Stomach (tissue), 9 donors: Measurements from ENCODE around the gene LRRC7. TPM values are rescaled to one million over a fixed set of nuclear protein-coding genes. Genes with fewer than 3 reads are reported as not detected.
A peak's percentile ranks its signal among the peaks of the same experiment; 100 is the strongest.

ENCODE experiments used
- DNase-seq, 2 donors: peaks; one replicate each; pipeline versions ENCODE4 v3.0.0 to v3.0.0-alpha.2; 2013 to 2019
- H3K27ac ChIP-seq, 5 donors: fragments of 200-600 bp in 4 of 5; sonication (generic) in 4 of 5; one replicate each; pipeline ENCODE4 v1.5.1; 2013 to 2019; ENCODE audit warnings: mild to moderate bottlenecking in 1 of 5, moderate library complexity in 1 of 5
- H3K27me3 ChIP-seq, 3 donors: fragments of 200-600 bp; sonication (generic); one replicate each; pipeline ENCODE4 v1.5.1; 2017 to 2019; ENCODE audit warnings: mixed run types in 1 of 3
- H3K36me3 ChIP-seq, 4 donors: fragments of 200-600 bp; sonication (generic); 1 replicate in 3 of 4; 2 replicates in 1 of 4; pipeline ENCODE4 v1.5.1; 2016 to 2019
- H3K4me1 ChIP-seq, 4 donors: fragments of 200-600 bp; sonication (generic); one replicate each; pipeline ENCODE4 v1.5.1; 2016 to 2019
- H3K4me3 ChIP-seq, 4 donors: fragments of 200-600 bp; sonication (generic) in 3 of 4; one replicate each; pipeline ENCODE4 v1.5.1; 2016 to 2019; ENCODE audit warnings: mild to moderate bottlenecking in 1 of 4
- H3K9me3 ChIP-seq, 4 donors: fragments of 200-600 bp; sonication (generic); one replicate each; pipeline ENCODE4 v1.5.1; 2016 to 2019
- EP300 ChIP-seq: sonication (generic); formaldehyde crosslinking; IDR thresholded peaks from one replicate; pipeline ENCODE4 v1.6.1; 2017; ENCODE audit warnings: antibody characterized with exemption
- POLR2A ChIP-seq, 4 donors: fragments of 450-650 bp; IDR thresholded peaks; one replicate each; pipeline ENCODE4 v1.6.1; 2016; ENCODE audit warnings: antibody characterized with exemption in 4 of 4, control low read depth in 2 of 4, mild to moderate bottlenecking in 1 of 4, moderate library complexity in 1 of 4
- POLR2AphosphoS5 ChIP-seq, 3 donors: sonication (generic); formaldehyde crosslinking; IDR thresholded peaks; one replicate each; pipeline ENCODE4 v1.6.1; 2016; ENCODE audit warnings: antibody characterized with exemption in 3 of 3
- WGBS, 5 donors: extraction: QIAGEN DNeasy Blood & Tissue Kit in 3 of 5; methylation state at CpG; one replicate each; pipeline versions ENCODE4 v1.1.5 to v1.1.7; 2013 to 2018; 5-methylcytosine and 5-hydroxymethylcytosine counted together
- intact Hi-C: fragments of 100-400 bp; cut with DNase I; formaldehyde crosslinking; loops from one replicate; pipeline ENCODE4 v1.15.1; 2023; ENCODE audit warnings: low total_unique reads
- polyA plus RNA-seq, 3 donors: library from polyadenylated mRNA; stranded (reverse); fragments of 200-250 nt; gene quantifications; one replicate each; pipeline ENCODE4 v1.2.3, GENCODE V29; 2013
- total RNA-seq, 5 donors: library from RNA; depleted of rRNA; stranded (reverse); fragments of >200 nt; gene quantifications; one replicate each; pipeline versions ENCODE4 v1.1.0 to v1.2.3, GENCODE V29; 2014 to 2016
- TF ChIP-seq, protein P1 (sequence below), 7 experiments: fragments of 450-650 bp in 4 of 7; fragments of 200-600 bp in 3 of 7; sonication (generic) in 3 of 7; IDR thresholded peaks; one replicate each; pipeline ENCODE4 v1.5.1; 2016 to 2019; ENCODE audit warnings: antibody characterized with exemption in 7 of 7, control low read depth in 2 of 7, mild to moderate bottlenecking in 1 of 7
- donor health status: healthy with polysubstance abuse.
- donor health status: Bipolar disorder and iron deficiency.
- donor health status: healthy.

Gene LRRC7
- total and polyA plus RNA-seq, 8 donors = 0.06 to 22.4 (median 0.31) TPM; not detected in 1

- H3K27ac ChIP-seq = no peak overlapping the region
- H3K36me3 ChIP-seq = no peaks in the 10 kb centered on the region
- intact Hi-C loops = no loop called here
- TF ChIP-seq POLR2AphosphoS5 (IDR thresholded peaks at IDR 0.05) (no peak), EP300 (no peak), POLR2A (IDR thresholded peaks at IDR 0.05) (no peak)
- TF ChIP-seq, protein P1, sequence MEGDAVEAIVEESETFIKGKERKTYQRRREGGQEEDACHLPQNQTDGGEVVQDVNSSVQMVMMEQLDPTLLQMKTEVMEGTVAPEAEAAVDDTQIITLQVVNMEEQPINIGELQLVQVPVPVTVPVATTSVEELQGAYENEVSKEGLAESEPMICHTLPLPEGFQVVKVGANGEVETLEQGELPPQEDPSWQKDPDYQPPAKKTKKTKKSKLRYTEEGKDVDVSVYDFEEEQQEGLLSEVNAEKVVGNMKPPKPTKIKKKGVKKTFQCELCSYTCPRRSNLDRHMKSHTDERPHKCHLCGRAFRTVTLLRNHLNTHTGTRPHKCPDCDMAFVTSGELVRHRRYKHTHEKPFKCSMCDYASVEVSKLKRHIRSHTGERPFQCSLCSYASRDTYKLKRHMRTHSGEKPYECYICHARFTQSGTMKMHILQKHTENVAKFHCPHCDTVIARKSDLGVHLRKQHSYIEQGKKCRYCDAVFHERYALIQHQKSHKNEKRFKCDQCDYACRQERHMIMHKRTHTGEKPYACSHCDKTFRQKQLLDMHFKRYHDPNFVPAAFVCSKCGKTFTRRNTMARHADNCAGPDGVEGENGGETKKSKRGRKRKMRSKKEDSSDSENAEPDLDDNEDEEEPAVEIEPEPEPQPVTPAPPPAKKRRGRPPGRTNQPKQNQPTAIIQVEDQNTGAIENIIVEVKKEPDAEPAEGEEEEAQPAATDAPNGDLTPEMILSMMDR (IDR thresholded peaks at IDR 0.05) = no peak
- DNase-seq = peak in 1 of 2 donors; percentile 2
- no peaks in the 10 kb centered on the region for H3K27me3 ChIP-seq
- 72 to 79% (median 76%) methylated on average over 3 of the region's 3 CpGs for WGBS, 5 donors
- peaks cover 0 to 5% (median 2%) of the 10 kb centered on the region in 4 donors for H3K9me3 ChIP-seq
- no peaks in the 10 kb centered on the region for H3K4me1 ChIP-seq
- H3K4me3 ChIP-seq = no peak overlapping the region
Observed at GRCh38 chr1:69833536-69833935, 265.8 kb downstream of the LRRC7 start.

- Histone ChIP-seq H3K27ac (no peak overlapping the region), H3K4me3 (no peak overlapping the region), H3K4me1 (no peaks in the 10 kb centered on the region), H3K27me3 (no peaks in the 10 kb centered on the region), H3K9me3 (peaks cover 0 to 5% (median 2%) of the 10 kb centered on the region in 4 donors), H3K36me3 (no peaks in the 10 kb centered on the region)
- whole genome bisulfite sequencing, 5 donors = 45 to 69% (median 60%) methylated on average over 2 of the region's 2 CpGs
- intact Hi-C loops = no loop called here
- TF ChIP-seq POLR2AphosphoS5 (IDR thresholded peaks at IDR 0.05) (no peak), POLR2A (IDR thresholded peaks at IDR 0.05) (no peak), EP300 (no peak)
- TF ChIP-seq, protein P1 (IDR thresholded peaks at IDR 0.05) = no peak
- no peak for DNase-seq
Observed at GRCh38 chr1:69834336-69834735, 266.6 kb downstream of the LRRC7 start.

DNA sequence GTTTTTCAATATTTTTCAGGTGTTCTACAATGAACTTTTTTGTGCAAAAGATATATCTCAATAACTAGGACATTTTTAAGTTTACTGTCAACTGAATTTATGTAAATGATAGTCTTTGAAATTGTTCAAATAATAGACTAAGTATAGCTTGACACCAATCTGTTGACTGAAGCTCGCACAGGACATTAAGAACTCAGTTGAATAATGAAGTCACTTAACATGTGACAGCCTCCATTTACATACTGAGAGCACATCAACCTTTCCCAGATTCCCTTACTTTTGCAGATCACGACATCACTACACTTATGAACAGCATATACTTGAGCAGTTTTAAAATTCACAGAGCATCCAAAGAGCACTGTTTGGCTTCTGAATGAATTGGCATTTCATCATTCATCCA lies 268.2 kb downstream of the LRRC7 start:
- Histone ChIP-seq H3K4me3 (no peak overlapping the region), H3K9me3 (peaks cover 0 to 5% (median 2%) of the 10 kb centered on the region in 4 donors), H3K4me1 (no peaks in the 10 kb centered on the region), H3K27ac (no peak overlapping the region), H3K27me3 (no peaks in the 10 kb centered on the region), H3K36me3 (no peaks in the 10 kb centered on the region)
- no peak for TF ChIP-seq EP300
- DNase-seq = no peak
- intact Hi-C loops = no loop called here
- WGBS, 5 donors = 52 to 77% (median 63%) methylated on average over 2 of the region's 2 CpGs

DNA sequence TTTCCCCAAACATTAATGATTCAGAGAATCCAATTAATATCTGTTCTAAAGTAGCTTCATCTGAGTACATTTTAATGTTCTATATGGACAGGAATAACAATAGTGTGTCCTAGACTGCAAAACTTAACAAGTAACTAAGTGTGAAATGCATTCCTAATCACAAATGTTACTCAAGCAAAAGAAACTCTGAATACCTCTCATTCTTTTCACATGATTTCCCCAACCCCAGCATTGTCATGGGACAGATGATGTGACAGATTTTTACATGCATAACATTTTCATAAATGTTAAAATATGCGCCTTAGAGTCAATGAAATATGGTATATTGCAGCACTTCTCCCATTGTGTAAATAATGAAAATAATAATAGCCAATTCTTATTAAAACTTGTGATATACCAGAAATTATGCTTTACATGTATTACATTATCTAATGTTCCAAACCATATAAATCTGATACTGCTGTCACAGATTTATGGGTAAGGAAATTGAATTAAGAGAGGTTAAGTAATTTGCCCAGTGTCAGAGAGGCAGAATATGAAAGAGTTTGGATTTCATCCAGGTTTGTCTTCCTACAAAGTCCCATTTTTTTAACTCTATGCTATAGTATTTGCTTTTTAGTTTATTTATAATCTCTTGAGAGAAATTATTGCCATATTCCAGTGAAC lies 269.4 kb downstream of the LRRC7 start:
- H3K4me3 ChIP-seq = no peak overlapping the region
- intact Hi-C loops = no loop called here
- DNase-seq = no peak
- TF ChIP-seq POLR2A (IDR thresholded peaks at IDR 0.05) (no peak), EP300 (no peak), POLR2AphosphoS5 (IDR thresholded peaks at IDR 0.05) (no peak)
- TF ChIP-seq, protein P1 (IDR thresholded peaks at IDR 0.05) = no peak
- no peak overlapping the region for H3K27ac ChIP-seq
- H3K27me3 ChIP-seq = no peaks in the 10 kb centered on the region
- H3K36me3 ChIP-seq = no peaks in the 10 kb centered on the region
- 85 to 95% (median 92%) methylated on average over 1 of the region's 1 CpG for WGBS, 5 donors
- no peaks in the 10 kb centered on the region for H3K4me1 ChIP-seq
- H3K9me3 ChIP-seq = peaks cover 0 to 4% (median under 1%) of the 10 kb centered on the region in 4 donors

- WGBS, 5 donors = 44 to 67% (median 55%) methylated on average over 1 of the region's 1 CpG
- intact Hi-C loops = no loop called here
- Histone ChIP-seq H3K27me3 (no peaks in the 10 kb centered on the region), H3K9me3 (no peaks in the 10 kb centered on the region), H3K36me3 (no peaks in the 10 kb centered on the region), H3K4me1 (no peaks in the 10 kb centered on the region), H3K27ac (no peak overlapping the region), H3K4me3 (no peak overlapping the region)
- TF ChIP-seq POLR2AphosphoS5 (IDR thresholded peaks at IDR 0.05) (no peak), EP300 (no peak), POLR2A (IDR thresholded peaks at IDR 0.05) (no peak)
- TF ChIP-seq, protein P1 (IDR thresholded peaks at IDR 0.05) = no peak
- DNase-seq = no peak
Observed at GRCh38 chr1:69842326-69842725, 274.6 kb downstream of the LRRC7 start.
